Medulla oblongata (tissue), 1 donor: ENCODE data around the gene LCN2.
"Not testable (repeated sequence)": the region's sequence is repeated elsewhere in the genome, so short reads cannot be mapped to it uniquely, and the experiment has no call there.

ENCODE experiments used
- DNase-seq: peaks from one replicate; pipeline ENCODE4 v3.0.0-alpha.2; 2015; ENCODE audit errors: extremely low spot score

Gene LCN2

GRCh38 chr9:128128836-128129590 is 20.2 kb upstream of the LCN2 start:
- no peak for DNase-seq

GRCh38 chr9:128129976-128130590 is 19.2 kb upstream of the LCN2 start:
- DNase-seq = not testable (repeated sequence)

GRCh38 chr9:128130651-128131050 is 18.6 kb upstream of the LCN2 start:
- DNase-seq = not testable (repeated sequence)

- DNase-seq = not testable (repeated sequence)
These were observed 17.9 kb upstream of the LCN2 start for GRCh38 chr9:128131346-128131745.

GRCh38 chr9:128132139-128132538 is 17.1 kb upstream of the LCN2 start:
- not testable (repeated sequence) for DNase-seq

- DNase-seq = not testable (repeated sequence)
These were observed 13.7 kb upstream of the LCN2 start for GRCh38 chr9:128135561-128135960.

- no peak for DNase-seq
These were observed 12.1 kb upstream of the LCN2 start for GRCh38 chr9:128136816-128137793.

- DNase-seq = no peak
These were observed 11.3 kb upstream of the LCN2 start for GRCh38 chr9:128138001-128138400.

GRCh38 chr9:128139621-128140020 is 9.6 kb upstream of the LCN2 start:
- no peak for DNase-seq

GRCh38 chr9:128141604-128142003 is 7.6 kb upstream of the LCN2 start:
- DNase-seq = no peak

- DNase-seq = no peak
These were observed 7.2 kb upstream of the LCN2 start for GRCh38 chr9:128142061-128142460.

GRCh38 chr9:128142596-128142995 is 6.7 kb upstream of the LCN2 start:
- no peak for DNase-seq

- DNase-seq = no peak
These were observed 5.6 kb upstream of the LCN2 start for GRCh38 chr9:128143525-128144238.

GRCh38 chr9:128144239-128145181 is 4.7 kb upstream of the LCN2 start:
- DNase-seq = no peak

GRCh38 chr9:128145536-128145935 is 3.7 kb upstream of the LCN2 start:
- DNase-seq = no peak

- no peak for DNase-seq
These were observed 3.3 kb upstream of the LCN2 start for GRCh38 chr9:128145951-128146351.

GRCh38 chr9:128146591-128147120 is 2.6 kb upstream of the LCN2 start:
- DNase-seq = no peak

GRCh38 chr9:128148509-128149000 is 698 bp upstream of the LCN2 start:
- DNase-seq = no peak

- DNase-seq = no peak
These were observed 819 bp downstream of the LCN2 start for GRCh38 chr9:128149951-128150593.
